NT2/D1 (cell line): ENCODE measurements around the gene LMNB1.
"Not testable (repeated sequence)": the region's sequence is repeated elsewhere in the genome, so short reads cannot be mapped to it uniquely, and the experiment has no call there.

ENCODE experiments used
- SUZ12 ChIP-seq: IDR thresholded peaks from 2 replicates; pipeline ENCODE4 v1.6.1; 2011; ENCODE audit not compliant: insufficient read length, insufficient read depth; ENCODE audit errors: extremely low read depth
- YY1 ChIP-seq: IDR thresholded peaks from 2 replicates; pipeline ENCODE4 v1.6.1; 2011; ENCODE audit not compliant: insufficient read length, insufficient read depth
- ZNF274 ChIP-seq: IDR thresholded peaks from 2 replicates; pipeline ENCODE4 v1.6.1; 2011; ENCODE audit warnings: mild to moderate bottlenecking, low read depth, low read length

GRCh38 chr5:126843375-126843774, 66.4 kb downstream of the LMNB1 start:
- not testable (repeated sequence) for TF ChIP-seq ZNF274, YY1, SUZ12
